Neural progenitor cell (in vitro differentiated cells): ENCODE results near the gene TMEM63C.

ENCODE experiments used
- CTCF ChIP-seq: fragments of 200-600 bp; sonication (generic); IDR thresholded peaks from 2 replicates; pipeline ENCODE4 v1.5.1; 2017; ENCODE audit warnings: antibody characterized with exemption, mild to moderate bottlenecking
- EZH2 ChIP-seq: fragments of 200-600 bp; sonication (generic); IDR thresholded peaks from 2 replicates; pipeline ENCODE4 v1.6.1; 2017; ENCODE audit warnings: antibody characterized with exemption, mild to moderate bottlenecking, moderate library complexity

- TF ChIP-seq CTCF = peak; percentile 16
- TF ChIP-seq EZH2 = no peak
Observed at GRCh38 chr14:77133720-77134338, 47.8 kb upstream of the TMEM63C start.
